Loucy (cell line): ENCODE results near the gene SPPL3.

Source experiments
- H2AFZ ChIP-seq: fragments of 200-600 bp; sonication (generic); 2 replicates; pipeline ENCODE4 v1.6.0; 2016; ENCODE audit warnings: antibody characterized with exemption, mild to moderate bottlenecking, low read length, moderate library complexity
- H3F3A ChIP-seq: fragments of 200-600 bp; 2 replicates; pipeline ENCODE4 v1.6.0; 2016; ENCODE audit warnings: antibody characterized with exemption, low read depth, mild to moderate bottlenecking
- H3K27me3 ChIP-seq: fragments of 200-600 bp; sonication (generic); 2 replicates; pipeline ENCODE4 v1.6.1; 2014; ENCODE audit warnings: low read length, mild to moderate bottlenecking; ENCODE audit not compliant: insufficient read depth, poor library complexity, severe bottlenecking
- H3K36me3 ChIP-seq: fragments of 200-600 bp; sonication (generic); 2 replicates; pipeline ENCODE4 v1.6.1; 2016; ENCODE audit warnings: low read length; ENCODE audit not compliant: insufficient read depth
- H3K4me1 ChIP-seq: fragments of 200-600 bp; sonication (generic); 2 replicates; pipeline ENCODE4 v1.5.1; 2014; ENCODE audit warnings: low read length, mild to moderate bottlenecking; ENCODE audit not compliant: insufficient read depth, poor library complexity, severe bottlenecking
- H3K4me2 ChIP-seq: fragments of 200-600 bp; sonication (generic); 2 replicates; pipeline ENCODE4 v1.6.0; 2014; ENCODE audit warnings: antibody characterized with exemption, low read length, low read depth, mild to moderate bottlenecking; ENCODE audit not compliant: poor library complexity, severe bottlenecking
- H3K4me3 ChIP-seq: fragments of 200-600 bp; sonication (generic); 2 replicates; pipeline ENCODE4 v1.5.1; 2014; ENCODE audit warnings: low read length, mild to moderate bottlenecking, mixed read lengths; ENCODE audit not compliant: poor library complexity, severe bottlenecking
- H3K79me2 ChIP-seq: fragments of 200-600 bp; sonication (generic); 2 replicates; pipeline ENCODE4 v1.6.1; 2014; ENCODE audit warnings: low read length; ENCODE audit not compliant: insufficient read depth
- H3K9ac ChIP-seq: fragments of 200-600 bp; sonication (generic); 2 replicates; pipeline ENCODE4 v1.6.0; 2014; ENCODE audit warnings: mild to moderate bottlenecking, low read depth, low read length, moderate library complexity; ENCODE audit not compliant: poor library complexity, severe bottlenecking
- H3K9me2 ChIP-seq: fragments of 200-600 bp; sonication (generic); replicated peaks from 2 replicates; pipeline ENCODE4 v1.6.1; 2016; ENCODE audit warnings: low read depth, low read length, mixed read lengths
- H3K9me3 ChIP-seq: fragments of 200-600 bp; sonication (generic); 2 replicates; pipeline ENCODE4 v1.6.1; 2014; ENCODE audit warnings: mild to moderate bottlenecking, antibody characterized with exemption, low read length, low read depth; ENCODE audit not compliant: insufficient read depth
- H4K20me1 ChIP-seq: fragments of 200-600 bp; sonication (generic); 2 replicates; pipeline ENCODE4 v1.6.0; 2014; ENCODE audit warnings: antibody characterized with exemption, low read length, mild to moderate bottlenecking; ENCODE audit not compliant: insufficient read depth, poor library complexity, severe bottlenecking
- CTCF ChIP-seq: fragments of 200-600 bp; sonication (generic); conservative IDR thresholded peaks from 2 replicates; pipeline ENCODE4 v1.5.1; 2014; ENCODE audit warnings: mild to moderate bottlenecking, antibody characterized with exemption, low read length
- EZH2phosphoT487 ChIP-seq: fragments of 200-600 bp; IDR thresholded peaks from 2 replicates; pipeline ENCODE4 v1.6.1; 2018; ENCODE audit warnings: antibody characterized with exemption, mild to moderate bottlenecking, moderate library complexity, borderline replicate concordance

The SPPL3 gene

DNA sequence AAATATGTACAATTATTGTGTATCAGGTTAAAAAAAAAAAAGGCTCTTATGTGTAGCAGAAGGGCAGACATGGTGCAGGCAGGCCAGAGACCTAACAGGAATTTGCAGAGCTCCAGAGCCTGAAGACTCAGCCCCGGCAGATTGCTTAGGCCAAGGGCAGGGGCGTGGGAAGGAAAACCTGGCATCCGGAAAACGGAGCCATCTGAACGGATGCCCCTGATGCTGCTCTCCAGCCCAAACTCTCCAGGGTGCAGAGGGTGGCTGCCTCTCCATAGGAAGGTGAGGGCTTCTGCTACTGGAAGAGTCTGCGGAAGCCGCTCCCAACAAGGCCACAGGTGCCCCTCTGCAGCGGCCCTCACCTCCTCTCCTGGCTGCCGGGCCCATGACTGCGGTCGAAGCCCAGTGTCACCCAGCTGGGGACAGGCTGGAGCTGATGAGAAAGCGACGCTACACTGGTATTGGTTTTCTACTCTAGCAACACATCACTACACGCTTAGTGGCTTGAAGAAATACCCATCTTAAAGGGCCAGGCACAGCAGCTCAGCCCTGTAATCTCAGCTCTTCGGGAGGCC is 159.2 kb downstream of the SPPL3 start:
- Histone ChIP-seq H3F3A (no peaks in the 10 kb centered on the region), H4K20me1 (no peaks in the 10 kb centered on the region), H2AFZ (no peak overlapping the region), H3K79me2 (no peaks in the 10 kb centered on the region), H3K27me3 (no peaks in the 10 kb centered on the region), H3K4me3 (no peak overlapping the region), H3K36me3 (no peaks in the 10 kb centered on the region), H3K9ac (no peak overlapping the region), H3K9me2 (no peaks in the 10 kb centered on the region), H3K9me3 (no peaks in the 10 kb centered on the region), H3K4me1 (no peaks in the 10 kb centered on the region), H3K4me2 (no peak overlapping the region)
- TF ChIP-seq EZH2phosphoT487, result no peak

DNA sequence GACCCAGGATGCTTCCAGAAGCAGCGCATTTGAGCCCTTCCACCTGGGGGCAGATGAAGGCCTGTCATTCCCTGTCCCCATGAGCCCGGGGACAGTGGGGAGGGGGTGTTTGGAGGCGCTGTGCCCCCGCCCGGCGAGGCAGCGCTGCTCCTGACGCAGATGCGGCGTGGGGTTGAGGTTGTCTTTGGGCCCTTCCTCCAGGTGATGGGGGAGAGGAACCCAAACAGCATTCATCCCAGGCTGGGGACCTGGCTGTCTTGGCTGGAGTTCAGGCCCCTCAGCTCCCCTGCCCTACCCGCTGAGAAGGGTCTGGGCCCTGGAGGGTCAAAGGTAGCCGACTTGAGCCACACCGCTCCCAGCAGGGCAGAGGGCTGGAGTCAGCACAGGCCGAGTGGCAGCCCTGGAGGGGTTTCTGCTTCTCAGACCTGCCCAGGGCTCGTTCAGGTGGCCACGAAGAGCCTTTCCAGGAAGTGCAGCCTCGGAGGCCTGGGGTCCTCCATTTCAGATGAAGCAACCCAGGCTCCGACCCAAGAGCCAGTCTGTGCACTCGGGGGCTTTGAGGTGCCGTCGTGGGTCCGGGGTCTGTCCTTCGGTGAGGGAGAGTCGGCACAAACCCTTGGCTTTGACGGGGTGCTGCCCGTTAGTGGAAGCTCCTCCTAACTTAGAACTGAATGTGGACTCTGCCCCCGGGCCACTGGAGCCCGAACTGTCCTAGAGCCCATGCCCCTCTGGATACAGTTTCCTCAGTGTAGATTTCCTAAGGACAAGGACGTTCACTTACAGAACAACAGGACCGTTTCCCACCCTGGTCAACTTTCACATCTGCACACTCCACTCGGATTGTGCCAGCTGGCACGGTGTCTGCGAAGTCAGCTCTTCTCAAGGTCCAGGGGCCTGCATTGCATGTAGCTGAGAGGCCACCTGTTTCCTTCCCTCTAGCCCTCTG is 162.4 kb downstream of the SPPL3 start:
- no peaks in the 10 kb centered on the region for H3K79me2 ChIP-seq
- H3F3A ChIP-seq, result no peaks in the 10 kb centered on the region
- H3K36me3 ChIP-seq, result no peaks in the 10 kb centered on the region
- no peaks in the 10 kb centered on the region for H3K4me1 ChIP-seq
- no peak for TF ChIP-seq CTCF
- no peak for TF ChIP-seq EZH2phosphoT487
- no peaks in the 10 kb centered on the region for H4K20me1 ChIP-seq
- no peak overlapping the region for H3K4me2 ChIP-seq
- H3K9me2 ChIP-seq, result no peaks in the 10 kb centered on the region
- no peak overlapping the region for H2AFZ ChIP-seq
- no peak overlapping the region for H3K4me3 ChIP-seq
- no peak overlapping the region for H3K9ac ChIP-seq
- H3K9me3 ChIP-seq, result no peaks in the 10 kb centered on the region
- H3K27me3 ChIP-seq, result no peaks in the 10 kb centered on the region

GRCh38 chr12:120740871-120741270 is 163.3 kb downstream of the SPPL3 start:
- TF ChIP-seq EZH2phosphoT487, result no peak
- no peak for TF ChIP-seq CTCF

More at GRCh38 chr12:120740871-120741270, 163.3 kb downstream of the SPPL3 start:
- H2AFZ ChIP-seq, result no peak overlapping the region
- H3K9me2 ChIP-seq, result no peaks in the 10 kb centered on the region
- no peak overlapping the region for H3K4me3 ChIP-seq
- no peaks in the 10 kb centered on the region for H3K79me2 ChIP-seq
- no peaks in the 10 kb centered on the region for H3K27me3 ChIP-seq
- H3K4me2 ChIP-seq, result no peak overlapping the region
- no peaks in the 10 kb centered on the region for H3F3A ChIP-seq
- H4K20me1 ChIP-seq, result no peaks in the 10 kb centered on the region
- no peaks in the 10 kb centered on the region for H3K9me3 ChIP-seq
- no peak overlapping the region for H3K9ac ChIP-seq
- no peaks in the 10 kb centered on the region for H3K36me3 ChIP-seq
- no peaks in the 10 kb centered on the region for H3K4me1 ChIP-seq
